GM21529 (cell line): ENCODE results near the gene ALLC.
"Not testable (repeated sequence)": the region's sequence is repeated elsewhere in the genome, so short reads cannot be mapped to it uniquely, and the experiment has no call there.

ENCODE experiments used
- ATAC-seq: cut with Tn5 transposase; IDR thresholded peaks from one replicate; pipeline ENCODE4 v1.9.1; 2021; ENCODE audit not compliant: unreplicated experiment

Gene ALLC

DNA sequence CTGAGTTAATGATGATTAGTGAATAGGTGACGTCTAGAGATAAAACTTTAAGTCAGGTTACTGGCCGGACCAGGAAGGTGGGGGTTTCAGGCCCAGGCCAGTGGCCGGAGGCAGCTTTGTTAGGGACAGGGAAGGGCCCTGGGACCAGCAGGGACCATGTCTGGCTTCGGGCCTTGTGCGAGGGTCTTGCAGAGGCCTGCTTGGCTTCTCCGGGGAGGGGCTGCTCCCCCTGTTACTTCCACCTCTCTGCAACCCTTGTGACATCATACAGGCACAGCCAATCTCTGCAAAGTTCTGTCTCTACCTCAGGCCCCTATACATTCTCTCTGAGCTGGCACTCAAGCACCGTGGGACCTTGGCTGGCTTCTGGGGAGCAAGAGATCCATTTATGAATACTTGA is at the start of gene ALLC:
Gene ALLC (plus strand): TSS at position 320 of the 400 bp plus-strand sequence. CDS start 12,958 bp downstream, outside the sequence.
- no peak for ATAC-seq

DNA sequence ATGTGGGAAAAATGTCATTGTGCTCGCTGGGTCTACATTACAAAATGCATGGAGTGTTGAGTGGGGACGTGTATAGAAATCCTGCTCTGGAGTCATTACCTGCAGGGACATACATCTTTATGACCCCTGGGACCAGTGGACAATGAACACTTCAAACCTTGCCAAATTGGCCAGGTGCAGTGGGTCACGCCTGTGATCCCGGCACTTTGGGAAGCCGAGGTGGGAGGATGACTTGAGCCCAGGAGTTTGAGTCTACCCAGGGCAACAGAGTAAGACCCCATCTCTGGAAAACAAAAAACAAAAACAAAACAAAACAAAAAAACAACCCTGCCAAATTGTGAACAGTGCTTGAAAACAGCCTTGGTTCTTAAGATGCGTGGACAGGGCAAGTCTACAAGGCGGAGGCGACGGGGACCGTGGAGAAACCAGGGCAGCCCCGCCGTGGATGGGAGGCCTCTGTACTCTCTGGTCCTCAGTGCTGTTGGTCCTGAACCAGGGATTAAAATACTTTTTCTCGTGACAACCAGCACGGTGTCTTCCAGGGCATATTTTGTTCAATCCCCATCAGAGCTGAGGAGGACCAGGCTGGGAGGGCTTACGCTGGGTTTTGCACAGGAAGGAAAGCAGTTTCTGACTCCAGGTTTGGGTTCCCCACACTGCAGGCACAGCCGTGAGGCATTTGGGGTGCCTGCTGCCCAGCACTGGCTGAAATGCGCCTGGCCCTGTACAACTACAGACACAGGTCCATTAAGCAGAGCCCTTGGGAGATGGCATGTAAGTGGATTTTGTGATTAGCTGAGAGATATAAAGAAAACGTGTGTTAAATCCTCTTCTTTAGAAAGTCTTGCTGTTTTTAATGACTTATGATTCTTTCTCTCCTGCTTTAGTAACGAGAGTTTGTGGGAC is 49.4 kb upstream of the ALLC start:
- ATAC-seq = no peak

DNA sequence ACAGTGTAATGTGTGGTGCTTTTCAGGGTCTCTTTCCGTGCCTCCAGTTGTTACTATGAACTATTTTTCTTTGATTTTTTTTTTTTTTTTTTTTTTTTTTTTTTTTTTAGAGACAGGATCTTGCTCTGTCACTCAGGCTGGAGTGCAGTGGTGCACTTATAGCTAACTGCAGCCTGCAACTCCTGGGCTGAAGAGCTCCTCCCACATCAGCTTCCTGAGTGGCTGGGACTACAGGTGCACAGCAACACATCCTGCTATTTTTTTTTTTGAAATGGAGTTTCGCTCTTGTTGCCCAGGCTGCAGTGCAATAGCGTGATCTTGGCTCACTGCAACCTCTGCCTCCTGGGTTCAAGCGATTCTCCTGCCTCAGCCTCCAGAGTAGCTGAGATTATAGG is 48.7 kb upstream of the ALLC start:
- ATAC-seq = not testable (repeated sequence)

DNA sequence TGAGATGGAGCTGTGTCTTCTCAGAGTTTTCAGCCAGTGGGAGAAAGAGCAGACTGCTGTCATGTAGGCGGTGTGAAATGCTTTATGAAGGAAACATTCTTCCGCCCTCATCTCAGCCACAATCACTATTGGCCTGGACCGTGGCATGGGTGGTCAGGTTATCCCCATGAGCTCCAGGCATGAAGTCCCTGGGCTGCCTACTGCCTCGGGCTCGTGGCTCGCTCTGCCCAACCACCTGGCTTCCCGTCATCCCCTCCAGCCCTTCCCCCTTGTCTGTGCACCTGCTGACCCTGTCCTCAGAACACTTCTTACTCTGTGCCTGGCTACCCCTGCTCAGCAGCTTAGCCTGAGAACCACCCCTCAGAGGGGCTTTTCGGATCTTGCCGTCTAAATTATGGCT is 47.6 kb upstream of the ALLC start:
- no peak for ATAC-seq

DNA sequence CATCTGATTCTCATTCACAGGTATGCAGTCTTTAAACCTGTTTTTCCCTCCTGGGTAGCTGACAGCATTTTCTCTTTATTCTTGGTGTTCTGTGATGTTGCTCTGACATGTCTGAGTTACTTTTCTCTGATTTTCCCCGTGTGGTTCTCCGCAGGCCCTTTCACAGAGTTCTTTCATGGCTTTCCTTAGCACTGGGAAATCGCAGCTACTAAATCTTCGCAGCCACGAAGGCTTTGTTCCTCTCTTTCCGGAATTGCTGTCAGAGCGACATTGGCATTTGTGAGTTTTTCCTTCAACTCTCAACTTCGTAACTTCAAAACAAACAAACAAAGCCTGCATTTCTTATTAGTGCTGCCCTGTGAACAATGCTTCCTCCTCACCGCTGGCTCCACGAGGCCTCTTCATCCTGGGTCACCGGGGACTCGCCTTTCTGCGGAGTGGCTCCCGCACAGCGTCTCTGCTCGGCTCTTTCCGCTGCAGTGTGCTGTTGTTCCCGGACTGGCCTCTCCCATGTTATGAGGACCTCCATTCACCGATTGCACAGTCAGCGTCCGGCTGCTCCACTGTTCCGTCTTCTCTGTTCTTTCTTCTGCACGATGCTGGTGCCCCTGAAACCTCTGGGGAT is 47.0 kb upstream of the ALLC start:
- ATAC-seq = no peak

DNA sequence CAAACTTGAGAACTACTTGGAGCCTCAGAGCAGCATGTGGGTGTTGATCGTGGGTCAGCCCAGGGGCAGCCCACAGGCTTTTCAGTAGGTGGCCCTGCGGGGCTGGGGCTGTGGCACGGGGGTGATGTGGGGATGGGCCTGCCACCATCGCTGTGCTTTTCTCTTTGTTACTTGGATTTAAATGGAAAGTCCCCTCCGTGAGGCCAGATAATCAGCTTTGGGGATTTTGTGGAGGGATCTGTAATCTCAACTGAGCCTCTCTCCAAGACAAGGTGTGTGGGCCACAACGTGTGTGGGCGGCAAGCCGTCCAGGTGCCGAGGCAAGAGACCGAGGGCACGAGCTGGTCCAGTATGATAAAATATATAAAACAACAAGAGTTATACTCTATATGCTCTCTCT is 46.4 kb upstream of the ALLC start:
- ATAC-seq = no peak

DNA sequence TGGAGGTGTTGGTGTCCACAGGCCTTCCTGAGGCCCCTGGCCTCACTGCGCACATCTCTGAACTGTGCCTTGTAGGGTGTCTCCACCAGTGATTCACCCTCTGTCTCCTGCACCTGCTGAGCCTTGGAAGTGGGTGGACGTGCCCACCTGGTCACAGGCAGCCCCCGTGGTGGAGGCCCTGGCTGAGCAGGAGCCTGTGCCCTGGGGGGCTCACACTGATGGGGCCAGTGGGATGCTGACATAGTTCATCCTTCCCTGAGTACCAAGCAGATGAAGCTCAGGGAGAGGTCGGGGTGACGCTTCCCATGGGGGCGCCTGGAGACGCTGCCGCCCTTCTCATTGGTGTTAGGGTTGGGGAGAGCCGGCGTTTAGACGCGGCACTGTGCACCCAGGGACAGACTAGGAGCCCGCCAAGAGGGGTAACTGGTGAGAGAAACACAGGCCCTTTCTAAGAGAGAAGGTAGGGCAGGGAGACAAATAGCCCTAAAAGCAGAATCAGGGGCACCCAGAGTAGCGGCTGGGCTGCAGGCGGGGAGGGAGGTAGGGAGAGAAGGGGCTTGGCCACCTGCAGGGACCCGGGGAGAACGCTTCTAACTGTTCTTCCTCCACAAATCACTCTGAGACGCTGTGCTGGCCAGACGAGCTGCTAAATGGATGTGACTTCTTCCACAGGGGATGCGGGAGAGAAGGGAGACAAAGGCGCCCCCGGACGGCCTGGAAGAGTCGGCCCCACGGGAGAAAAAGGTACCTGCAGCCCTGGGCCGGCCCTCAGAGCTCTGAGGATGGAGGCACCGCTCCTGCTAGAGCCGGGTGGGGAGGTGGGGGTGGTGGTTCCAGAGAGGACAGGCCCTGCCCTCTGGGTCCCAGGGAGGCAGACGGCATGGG is 45.1 kb upstream of the ALLC start:
- ATAC-seq = no peak

DNA sequence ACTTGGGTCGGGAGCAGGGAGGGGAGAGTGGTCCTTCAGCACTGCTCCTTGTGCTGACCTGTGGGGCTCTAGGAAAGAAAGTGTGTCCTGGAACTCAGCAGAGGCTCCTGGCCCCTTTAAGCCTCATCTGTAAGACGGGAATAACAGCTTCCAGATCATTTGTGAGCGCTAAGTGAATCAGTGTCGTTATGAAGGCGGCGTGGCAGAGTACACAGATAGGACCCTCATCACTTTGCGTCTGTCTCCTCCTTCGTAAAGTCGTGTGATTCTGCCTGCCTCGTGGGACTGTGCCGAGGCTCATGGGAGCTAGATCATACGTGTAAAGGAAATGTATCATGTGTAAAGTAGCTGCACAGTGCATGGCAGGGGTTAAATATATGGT is 44.5 kb upstream of the ALLC start:
- no peak for ATAC-seq

DNA sequence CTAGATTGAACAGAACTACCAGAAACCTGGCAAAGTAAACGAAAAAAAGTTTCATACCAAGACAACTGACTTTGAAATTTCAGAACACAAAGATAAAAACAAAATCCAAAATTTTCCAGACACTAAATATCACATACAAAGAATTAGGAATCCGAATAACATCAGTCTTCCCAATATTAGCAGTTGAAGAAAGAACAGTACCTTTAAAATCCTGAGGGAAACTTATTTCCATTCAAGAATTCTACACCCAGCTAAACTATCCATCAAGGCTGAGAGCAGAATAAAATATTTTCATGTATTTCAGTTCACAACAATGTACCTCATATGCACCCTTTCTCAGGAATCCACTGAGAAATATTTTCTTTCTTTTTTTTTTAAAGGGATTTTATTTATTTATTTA is 43.3 kb upstream of the ALLC start:
- not testable (repeated sequence) for ATAC-seq

DNA sequence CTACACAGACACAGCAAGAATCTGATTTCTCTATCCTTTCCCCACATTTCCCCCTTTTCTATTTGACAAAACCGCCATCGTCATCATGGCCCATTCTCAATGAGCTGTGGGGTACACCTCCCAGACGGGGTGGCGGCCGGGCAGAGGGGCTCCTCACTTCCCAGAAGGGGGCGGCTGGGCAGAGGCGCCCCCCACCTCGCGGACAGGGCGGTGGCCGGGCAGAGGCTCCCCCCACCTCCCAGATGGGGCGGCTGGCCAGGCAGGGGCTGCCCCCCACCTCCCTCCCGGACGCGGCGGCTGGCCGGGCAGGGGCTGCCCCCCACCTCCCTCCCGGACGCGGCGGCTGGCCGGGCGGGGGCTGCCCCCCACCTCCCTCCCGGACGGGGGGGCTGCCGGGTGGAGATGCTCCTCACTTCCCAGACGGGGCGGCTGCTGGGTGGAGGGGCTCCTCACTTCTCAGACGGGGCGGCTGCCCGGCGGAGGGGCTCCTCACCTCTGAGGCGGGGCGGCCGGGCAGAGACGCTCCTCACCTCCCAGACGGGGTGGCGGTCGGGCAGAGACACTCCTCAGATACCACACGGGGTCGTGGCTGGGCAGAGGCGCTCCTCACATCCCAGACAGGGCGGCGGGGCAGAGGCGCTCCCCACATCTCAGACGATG is 42.3 kb upstream of the ALLC start:
- not testable (repeated sequence) for ATAC-seq

DNA sequence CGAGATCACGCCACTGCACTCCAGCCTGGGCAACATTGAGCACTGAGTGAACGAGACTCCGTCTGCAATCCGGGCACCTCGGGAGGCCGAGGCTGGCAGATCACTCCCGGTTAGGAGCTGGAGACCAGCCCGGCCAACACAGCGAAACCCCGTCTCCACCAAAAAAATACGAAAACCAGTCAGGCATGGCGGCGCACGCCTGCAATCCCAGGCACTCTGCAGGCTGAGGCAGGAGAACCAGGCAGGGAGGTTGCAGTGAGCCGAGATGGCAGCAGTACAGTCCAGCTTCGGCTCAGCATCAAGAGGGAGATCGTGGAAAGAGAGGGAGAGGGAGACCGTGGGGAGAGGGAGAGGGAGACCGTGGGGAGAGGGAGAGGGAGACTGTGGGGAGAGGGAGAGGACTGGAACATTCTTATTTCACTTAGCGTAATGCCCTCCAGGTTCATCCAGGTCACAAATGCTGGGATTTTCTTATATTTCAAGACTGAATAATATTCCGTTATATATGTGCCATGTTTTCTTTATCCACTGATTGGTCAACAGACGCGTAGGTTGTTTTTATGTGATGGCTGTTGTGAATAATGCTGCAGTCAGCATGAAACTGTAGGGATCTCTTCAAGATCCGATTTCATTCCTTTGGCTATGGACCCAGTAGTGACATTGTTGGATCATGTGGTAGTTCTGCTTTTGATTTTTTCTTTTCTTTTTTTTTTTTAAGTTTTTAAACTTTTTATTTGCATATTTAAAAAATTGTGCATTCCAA is 41.4 kb upstream of the ALLC start:
- ATAC-seq = not testable (repeated sequence)

DNA sequence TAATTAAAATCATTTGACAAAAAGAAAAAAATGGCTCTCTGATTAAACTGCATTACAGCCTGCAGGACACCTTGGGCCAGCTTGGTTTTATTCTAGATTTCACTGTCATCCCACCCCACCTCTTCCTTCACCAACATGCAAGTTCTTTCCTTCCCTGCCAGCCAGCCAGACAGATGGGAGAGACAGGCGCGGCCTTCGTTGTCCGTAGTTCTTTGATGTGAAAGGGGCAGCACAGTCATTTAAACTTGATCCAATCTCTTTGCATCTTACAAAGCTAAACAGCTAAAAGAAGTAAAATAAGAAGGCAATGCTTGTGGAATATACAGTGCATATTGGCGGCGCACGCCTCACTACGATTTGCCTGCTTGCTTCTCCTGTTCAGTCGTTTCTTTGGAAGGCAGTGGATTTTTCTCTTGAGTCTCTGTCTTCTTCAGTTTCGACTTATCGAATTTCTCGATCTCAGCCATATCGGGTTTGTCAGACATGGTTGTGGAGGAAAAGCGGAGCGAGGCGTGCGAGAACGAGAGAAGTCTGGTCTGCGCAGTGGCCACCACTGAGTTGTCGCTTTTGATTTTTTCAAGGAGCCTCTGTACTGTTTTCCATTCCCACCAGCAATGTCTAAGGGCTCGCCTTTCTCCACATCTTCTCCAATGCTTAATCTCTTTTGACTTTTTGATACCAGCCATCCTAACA is 40.7 kb upstream of the ALLC start:
- ATAC-seq = no peak

DNA sequence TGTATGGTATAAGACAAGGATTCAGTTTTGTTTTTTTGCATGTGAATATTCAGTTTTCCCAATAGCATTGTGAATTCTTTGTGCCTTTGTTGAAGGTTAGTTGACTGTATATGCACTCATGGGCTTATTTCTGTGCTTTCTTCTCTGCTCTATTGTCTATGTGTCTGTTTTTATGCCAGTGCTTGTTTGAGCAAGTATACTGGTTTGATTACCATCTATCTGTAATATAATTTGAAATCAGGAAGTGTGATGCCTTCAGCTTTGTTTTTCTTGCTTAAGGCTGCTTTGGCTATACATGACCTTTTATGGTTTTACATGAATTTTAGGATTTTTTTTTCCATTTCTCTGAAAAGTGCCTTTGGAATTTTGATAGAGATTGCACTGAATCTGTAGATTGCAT is 39.6 kb upstream of the ALLC start:
- no peak for ATAC-seq

DNA sequence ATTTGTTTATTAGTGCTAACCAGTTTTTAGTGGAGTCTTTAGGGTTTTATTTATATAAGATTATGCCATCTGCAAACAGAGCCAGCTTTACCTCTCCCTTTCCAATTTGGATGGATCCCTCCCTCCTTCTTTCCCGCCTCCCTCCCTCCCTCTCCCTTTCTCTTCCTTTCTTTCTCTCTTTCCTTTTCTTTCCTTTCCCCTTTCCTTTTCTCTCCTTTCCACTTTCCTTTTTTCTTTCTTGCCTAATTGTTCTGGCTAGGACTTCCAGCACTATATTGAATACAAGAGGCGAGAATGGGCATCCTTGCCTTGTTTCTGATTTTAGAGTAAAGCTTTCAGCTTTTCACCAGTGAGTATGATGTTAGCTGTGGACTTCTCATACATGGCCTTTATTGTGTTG is 39.0 kb upstream of the ALLC start:
- ATAC-seq = no peak

DNA sequence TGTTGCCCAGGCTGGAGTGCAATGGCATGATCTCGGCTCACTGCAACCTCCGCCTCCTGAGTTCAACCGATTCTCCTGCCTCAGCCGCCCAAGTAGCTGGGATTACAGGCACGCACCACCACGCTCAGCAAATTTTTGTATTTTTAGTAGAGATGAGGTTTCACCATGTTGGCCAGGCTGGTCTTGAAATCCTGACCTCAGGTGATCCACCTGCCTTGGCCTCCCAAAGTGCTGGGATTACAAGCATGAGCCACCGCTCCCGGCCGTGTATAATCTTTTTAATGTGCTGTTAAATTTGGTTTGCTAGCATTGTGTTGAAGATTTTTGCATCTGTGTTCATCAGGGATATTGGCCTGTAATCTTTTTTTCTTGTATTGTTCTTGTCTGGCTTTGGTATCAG is 38.3 kb upstream of the ALLC start:
- not testable (repeated sequence) for ATAC-seq

DNA sequence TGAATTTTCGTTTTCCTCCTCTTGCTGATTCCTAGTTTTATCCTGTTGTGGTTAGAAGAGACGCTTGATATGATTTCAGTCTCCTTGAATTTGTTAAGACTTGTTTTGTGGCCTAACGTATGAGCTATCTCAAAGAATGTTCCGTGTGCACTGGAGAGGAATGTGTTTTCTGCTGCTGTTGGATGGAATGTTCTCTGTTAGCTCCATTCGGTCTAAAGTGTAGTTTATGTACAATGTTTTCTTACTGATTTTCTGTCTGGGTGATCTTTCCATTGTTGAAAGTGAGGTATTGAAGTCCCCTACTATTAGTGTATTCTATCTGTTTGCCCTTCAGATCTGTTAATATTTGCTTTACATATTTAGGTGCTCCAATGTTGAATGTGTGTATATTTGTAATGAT is 37.2 kb upstream of the ALLC start:
- no peak for ATAC-seq

DNA sequence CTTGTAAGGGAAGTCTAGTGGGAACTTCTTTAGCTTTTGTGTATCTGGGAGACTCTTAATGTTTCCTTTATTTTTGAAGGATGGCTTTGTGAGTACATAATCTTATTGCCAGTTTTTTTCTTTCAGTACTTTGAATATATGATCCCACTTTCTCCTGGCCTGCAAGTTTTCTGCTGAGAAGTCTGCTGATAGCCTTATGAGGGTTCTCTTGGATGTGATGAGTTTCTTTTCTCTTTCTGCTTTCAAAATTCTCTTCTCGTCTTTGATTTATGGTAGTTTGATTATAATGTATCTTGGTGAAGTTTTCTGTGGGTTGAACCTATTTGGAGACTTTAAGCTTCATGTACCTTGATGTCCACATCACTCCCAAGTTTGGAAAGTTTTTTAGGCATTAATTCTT is 35.0 kb upstream of the ALLC start:
- ATAC-seq = no peak

DNA sequence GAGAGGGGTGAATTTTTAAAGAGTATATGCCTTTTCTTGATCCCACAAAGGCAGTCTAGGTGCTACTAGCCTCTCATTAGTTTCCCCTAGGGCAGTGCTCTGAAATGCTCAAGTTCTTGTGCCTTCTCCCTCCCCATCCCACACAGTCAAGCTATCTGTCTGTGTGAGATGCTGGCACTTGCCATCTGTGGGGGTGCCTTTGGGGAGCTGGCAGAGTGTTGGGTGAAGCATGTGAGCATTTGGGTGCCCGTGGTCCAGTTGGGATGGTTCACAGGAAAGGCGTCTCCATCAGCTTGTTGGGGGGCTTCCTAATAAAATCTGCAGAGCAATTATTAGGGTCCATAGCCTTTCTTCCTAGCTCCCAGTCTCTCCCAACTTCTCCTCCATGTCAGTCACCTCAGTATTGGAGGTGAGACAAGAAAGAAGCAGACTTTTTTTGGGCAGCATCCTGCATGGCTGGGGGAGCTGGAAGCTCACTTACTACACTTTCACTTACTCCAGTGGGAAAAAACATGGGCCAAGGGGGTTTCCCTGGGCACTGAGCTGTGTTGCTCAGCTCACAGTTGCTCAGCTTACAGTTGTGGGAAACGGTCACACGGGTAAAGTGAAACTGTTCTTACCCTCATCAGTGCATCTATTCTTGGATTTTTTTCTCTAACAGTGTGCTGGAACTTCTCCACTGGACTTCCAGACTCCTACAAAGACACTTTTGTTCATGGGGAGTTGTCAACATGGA is 33.8 kb upstream of the ALLC start:
- ATAC-seq = peak; percentile 81

DNA sequence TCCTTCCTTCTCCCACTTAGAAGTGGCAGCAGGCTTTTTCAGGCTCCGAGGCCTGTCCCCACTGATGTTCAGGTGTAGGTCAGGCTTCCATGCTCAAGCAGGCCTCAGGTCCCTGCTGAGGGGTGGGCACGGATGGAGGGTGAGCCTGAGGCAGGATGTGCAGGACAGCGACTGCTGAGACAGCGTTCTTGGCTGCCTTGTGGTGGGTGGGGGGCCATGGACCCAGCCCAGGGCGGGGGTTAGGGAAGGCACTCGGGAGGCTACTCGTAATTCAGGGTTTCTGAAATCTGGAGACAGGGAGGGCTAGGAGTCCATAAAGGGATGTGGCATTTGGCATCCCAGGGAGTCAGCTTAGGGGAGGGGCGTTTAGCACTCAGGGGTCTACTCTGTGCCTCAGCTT is 32.8 kb upstream of the ALLC start:
- ATAC-seq = no peak
